Motor neuron (in vitro differentiated cells): ENCODE results near the gene COX4I1. TPM values are rescaled to one million over a fixed set of nuclear protein-coding genes. Genes with fewer than 3 reads are reported as not detected.
A peak's percentile ranks its signal among the peaks of the same experiment; 100 is the strongest.

Source experiments
- ATAC-seq, 8 experiments: fragments of 200-7000 bp; cut with Tn5 transposase; replicated peaks in 6 of 8; 2 replicates each; pipeline ENCODE4 v1.8.0; 2021; ENCODE audit warnings: mild to moderate bottlenecking in 8 of 8, moderate library complexity in 8 of 8
- H3K27ac ChIP-seq, 2 donors: fragments of 250-450 bp; sonication (Bioruptor Pico); 2 replicates each; pipeline ENCODE4 v1.9.0; 2021; ENCODE audit warnings: antibody characterized with exemption in 2 of 2, mild to moderate bottlenecking in 2 of 2, moderate library complexity in 1 of 2
- H3K4me1 ChIP-seq, 2 donors: fragments of 250-450 bp; sonication (Bioruptor Pico); replicated peaks in 1 of 2; 2 replicates each; pipeline ENCODE4 v1.6.1; 2021; ENCODE audit warnings: antibody characterized with exemption in 2 of 2, mild to moderate bottlenecking in 2 of 2, moderate library complexity in 1 of 2
- H3K4me3 ChIP-seq, 5 donors: fragments of 250-450 bp; sonication (Bioruptor Pico); 2 replicates each; pipeline ENCODE4 v1.9.0; 2021; ENCODE audit warnings: antibody characterized with exemption in 5 of 5, mild to moderate bottlenecking in 5 of 5, moderate library complexity in 4 of 5
- WGBS, 10 experiments: fragments of 450-650 bp; shearing (Covaris generic); methylation state at CpG; one replicate each; pipeline ENCODE4 v1.0.0; 2022; 5-methylcytosine and 5-hydroxymethylcytosine counted together
- in situ Hi-C, 9 experiments: fragments of 400-800 bp; cut with MboI; loops; one replicate each; pipeline ENCODE4 v1.15.0; 2021; ENCODE audit warnings: low sequenced_read_pairs in 9 of 9, low pct_unique_long_range_greater_than_20kb in 2 of 9; ENCODE audit not compliant: unreplicated experiment in 9 of 9
- total RNA-seq, 8 experiments: library from RNA; unstranded; fragments of 300-600 nt; gene quantifications; 2 replicates each; pipeline versions ENCODE4 v1.2.3 to v1.2.4, GENCODE V29; 2022

Gene COX4I1
- total RNA-seq, 8 experiments from 2014 or later, result 531 to 741 (median 580) TPM

DNA sequence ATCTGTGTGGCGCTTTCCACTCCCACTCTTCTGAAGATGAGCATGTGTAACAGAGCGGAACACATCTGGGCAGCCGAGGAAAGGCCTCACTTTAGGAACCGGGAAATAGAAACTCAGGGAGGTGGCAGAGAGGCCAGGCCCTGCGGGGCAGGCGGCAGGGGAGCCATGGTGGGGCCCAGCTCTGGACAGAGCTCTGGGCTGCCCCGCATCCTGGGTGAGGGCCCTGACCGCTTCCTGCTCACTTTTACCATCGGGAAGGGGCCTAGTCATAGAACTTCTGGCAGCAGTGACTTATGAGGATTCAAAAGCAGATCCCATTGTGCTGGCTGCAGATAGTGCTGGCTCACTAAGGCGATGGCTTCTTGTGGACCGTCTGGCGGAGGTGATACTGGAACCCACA, 22.6 kb downstream of the COX4I1 start:
- ATAC-seq, result peak in 1 of 8 experiments; percentile 2
- H3K4me3 ChIP-seq, result no peak overlapping the region
- H3K4me1 ChIP-seq, result peaks cover 2 to 5% of the 10 kb centered on the region in 2 donors
- H3K27ac ChIP-seq, result no peak overlapping the region
- WGBS, 10 experiments, result 50 to 93% (median 90%) methylated on average over 2 to 6 of the region's 12 CpGs; no CpG with 5 or more reads in 5 of the 10 experiments
- in situ Hi-C loops, result loop anchor here (5.0 to 25.0 kb wide), 7 partner anchors 163 to 700 kb away; partner anchors contain the start of gene FOXF1 (in 5 of the 9)

DNA sequence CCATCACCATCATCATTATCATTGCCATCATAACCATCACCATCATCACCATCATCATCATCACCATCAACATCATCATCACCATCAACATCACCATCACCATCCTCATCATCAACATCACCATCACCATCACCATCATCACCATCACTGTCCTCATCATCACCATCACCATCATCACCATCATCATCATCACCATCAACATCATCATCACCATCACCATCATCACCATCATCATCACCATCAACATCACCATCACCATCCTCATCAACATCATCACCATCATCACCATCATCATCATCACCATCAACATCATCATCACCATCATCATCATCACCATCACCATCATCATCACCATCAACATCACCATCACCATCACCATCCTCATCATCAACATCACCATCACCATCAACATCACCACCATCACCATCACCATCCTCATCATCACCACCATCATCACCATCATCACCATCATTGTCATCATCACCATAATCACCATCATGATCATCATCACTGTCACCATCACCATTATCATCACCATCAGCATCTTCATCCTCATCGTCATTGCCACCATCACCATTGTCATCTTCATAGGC, 23.9 kb downstream of the COX4I1 start:
- no peak overlapping the region for H3K4me3 ChIP-seq
- H3K27ac ChIP-seq, result no peak overlapping the region
- in situ Hi-C loops, result loop anchor here (5.0 to 25.0 kb wide), 7 partner anchors 161 to 699 kb away; partner anchors contain the start of gene FOXF1 (in 5 of the 9)
- H3K4me1 ChIP-seq, result peaks cover 2 to 5% of the 10 kb centered on the region in 2 donors
- WGBS, 10 experiments, result 20 to 100% (median 94%) methylated on average over 1 of the region's 1 CpG; no CpG with 5 or more reads in 2 of the 10 experiments
- ATAC-seq, result no peak

DNA sequence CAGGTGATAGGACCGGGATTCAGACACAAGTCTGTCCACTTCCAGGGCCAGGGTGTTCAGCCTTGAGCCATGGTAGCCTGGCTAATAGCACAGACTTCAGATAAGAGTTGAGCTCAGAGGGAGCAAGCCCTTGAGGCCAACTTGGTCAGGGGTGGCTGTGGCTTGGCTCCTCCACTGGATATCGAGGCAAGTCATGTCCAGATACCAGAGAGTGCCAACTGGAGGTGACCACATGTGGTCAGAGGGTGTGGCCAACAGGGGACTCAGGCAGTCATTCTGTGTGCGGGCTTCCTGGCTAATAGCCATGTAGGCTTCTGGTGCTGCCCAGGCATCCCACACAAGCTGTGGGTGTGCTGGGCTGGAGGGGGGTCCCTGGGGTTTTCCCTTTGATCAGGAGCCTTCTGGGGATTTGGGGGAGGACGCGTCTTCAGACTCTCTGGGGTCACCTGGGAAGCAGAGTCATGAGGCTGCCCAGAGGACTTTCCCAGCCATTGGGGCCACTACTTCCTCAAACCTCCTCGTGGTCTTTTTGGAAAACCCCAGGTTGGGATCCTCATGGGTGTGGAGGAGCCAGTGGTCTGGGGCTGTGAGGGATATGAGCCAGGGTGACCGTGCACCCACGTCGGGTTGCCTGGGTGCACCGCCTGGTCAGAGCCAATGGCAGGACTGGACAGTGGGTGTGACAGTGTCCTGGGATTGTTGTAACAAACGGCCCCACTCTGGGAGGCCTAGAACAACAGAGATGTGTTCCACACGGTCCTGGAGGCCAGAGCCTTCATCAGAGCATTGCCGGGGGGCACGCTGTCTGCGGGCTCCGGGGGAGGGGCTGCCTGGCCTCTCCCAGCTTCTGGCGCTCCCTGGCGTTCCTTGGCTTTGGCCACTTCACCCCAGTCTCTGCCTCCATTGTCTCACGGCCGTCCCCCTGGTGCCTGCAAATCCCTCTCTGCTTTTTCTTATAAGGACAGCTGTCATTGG, 25.0 kb downstream of the COX4I1 start:
- peaks cover 2 to 5% of the 10 kb centered on the region in 2 donors for H3K4me1 ChIP-seq
- no peak for ATAC-seq
- in situ Hi-C loops, result loop anchor here (5.0 to 25.0 kb wide), 7 partner anchors 160 to 698 kb away; partner anchors contain the start of gene FOXF1 (in 5 of the 9)
- WGBS, 10 experiments, result 27 to 92% (median 79%) methylated on average over 1 to 6 of the region's 20 CpGs; no CpG with 5 or more reads in 4 of the 10 experiments
- no peak overlapping the region for H3K27ac ChIP-seq
- no peak overlapping the region for H3K4me3 ChIP-seq

DNA sequence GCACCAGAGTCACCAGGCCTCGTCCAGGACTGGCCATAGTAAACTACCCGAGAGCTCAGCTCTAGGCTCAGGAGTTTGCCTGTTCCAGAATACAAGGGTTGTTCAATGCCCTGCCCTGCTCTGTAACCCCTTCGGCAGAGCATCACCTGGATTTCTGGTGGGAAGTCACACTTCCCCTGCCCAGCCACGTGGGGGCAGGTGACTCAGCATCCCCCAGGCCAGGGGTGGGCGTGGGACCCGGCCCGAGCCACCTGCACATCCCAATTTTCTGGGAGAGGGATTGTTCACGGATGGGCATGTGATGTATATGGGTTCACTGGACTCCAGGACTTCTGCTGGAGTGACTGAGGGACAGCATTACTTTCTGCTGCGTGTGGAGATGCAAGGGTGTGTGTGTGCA, 25.8 kb downstream of the COX4I1 start:
- WGBS, 10 experiments, result 0 to 100% (median 80%) methylated on average over 1 to 2 of the region's 9 CpGs; no CpG with 5 or more reads in 4 of the 10 experiments
- peaks cover 2 to 5% of the 10 kb centered on the region in 2 donors for H3K4me1 ChIP-seq
- no peak overlapping the region for H3K4me3 ChIP-seq
- H3K27ac ChIP-seq, result no peak overlapping the region
- no peak for ATAC-seq
- in situ Hi-C loops, result loop anchor here in 6 of 9 experiments (10.0 to 25.0 kb wide), 4 partner anchors 159 to 689 kb away; partner anchors contain the start of gene FOXF1 (in 1 of the 6)

DNA sequence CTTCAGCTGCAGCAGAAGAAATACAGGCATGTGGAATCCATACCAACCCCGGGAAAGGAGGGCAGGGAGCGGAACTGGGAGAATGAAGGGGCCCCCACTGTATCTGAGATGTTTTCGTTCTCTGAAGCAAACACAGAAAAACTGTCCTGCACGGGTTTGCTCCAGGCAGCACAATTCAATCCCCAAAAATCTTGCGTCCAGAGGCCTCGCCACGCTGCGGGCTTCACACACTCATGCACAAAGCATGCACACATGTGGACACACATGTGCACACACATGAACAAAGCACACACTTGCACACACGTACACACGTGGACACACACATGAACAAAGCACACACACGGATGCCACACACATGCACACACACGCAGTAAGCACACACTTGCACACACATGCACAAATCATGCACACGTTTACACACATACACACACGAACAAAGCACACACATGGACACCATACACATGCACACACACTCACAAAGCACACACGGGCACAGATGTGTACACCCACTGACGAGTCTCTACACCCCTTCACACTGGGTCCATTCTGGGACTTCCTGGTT, 27.3 kb downstream of the COX4I1 start:
- peaks cover 0 to 3% of the 10 kb centered on the region in 2 donors for H3K4me1 ChIP-seq
- no peak overlapping the region for H3K27ac ChIP-seq
- in situ Hi-C loops, result loop anchor here in 6 of 9 experiments (10.0 to 25.0 kb wide), 4 partner anchors 158 to 688 kb away; partner anchors contain the start of gene FOXF1 (in 1 of the 6)
- no peak for ATAC-seq
- no peak overlapping the region for H3K4me3 ChIP-seq
- 8 to 89% (median 78%) methylated on average over 2 to 10 of the region's 16 CpGs; no CpG with 5 or more reads in 2 of the 10 experiments for WGBS, 10 experiments

DNA sequence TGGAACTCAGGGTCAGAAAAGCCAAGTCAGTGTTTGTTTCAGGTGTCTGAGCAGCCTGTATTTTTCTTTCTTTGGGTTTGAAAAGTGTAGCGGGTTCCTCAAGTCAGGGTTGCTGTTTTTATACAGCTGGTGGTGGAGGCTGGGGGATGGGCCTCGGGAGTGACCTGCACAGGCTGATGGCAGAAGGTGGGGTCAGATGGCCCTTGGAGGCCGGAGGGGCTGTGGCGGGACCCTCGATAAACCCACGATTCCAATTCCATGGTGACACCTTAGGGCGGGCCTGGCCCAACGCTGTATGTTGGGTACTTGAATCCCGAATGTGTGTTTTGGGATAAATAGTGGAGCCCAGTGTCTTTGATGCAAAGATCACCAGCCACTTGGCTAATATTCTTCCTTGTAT, 28.7 kb downstream of the COX4I1 start:
- Histone ChIP-seq H3K27ac (no peak overlapping the region), H3K4me1 (no peaks in the 10 kb centered on the region), H3K4me3 (no peak overlapping the region)
- in situ Hi-C loops, result loop anchor here in 6 of 9 experiments (10.0 to 25.0 kb wide), 4 partner anchors 157 to 687 kb away; partner anchors contain the start of gene FOXF1 (in 1 of the 6)
- 30 to 90% (median 71%) methylated on average over 1 to 7 of the region's 9 CpGs; no CpG with 5 or more reads in 2 of the 10 experiments for WGBS, 10 experiments
- no peak for ATAC-seq

DNA sequence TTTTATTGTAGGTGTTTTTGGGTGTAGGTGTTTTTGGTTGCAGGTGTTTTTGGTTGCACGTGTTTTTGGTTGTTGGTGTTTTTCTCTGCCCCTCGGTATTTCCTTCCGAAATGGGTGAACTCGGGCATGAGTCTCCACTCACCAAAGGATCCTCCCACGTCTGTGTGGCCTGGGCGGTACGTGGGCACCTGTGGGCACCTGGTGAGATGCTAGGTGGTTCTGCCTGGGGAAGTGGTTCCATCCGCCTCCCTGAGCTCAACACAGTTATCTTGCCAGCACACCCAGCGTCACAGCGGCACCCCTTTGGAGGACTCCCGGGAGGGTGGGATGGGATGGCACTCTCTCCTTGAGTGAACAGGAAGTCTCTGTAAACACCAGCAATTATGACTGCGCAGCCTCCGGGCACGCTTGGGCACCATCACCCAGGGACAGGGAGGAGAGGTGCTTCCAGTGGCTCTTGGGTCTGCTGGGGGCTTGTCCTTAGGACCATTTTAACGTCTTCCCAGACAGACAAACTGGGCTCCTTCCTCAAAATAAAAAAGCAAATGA, 29.8 kb downstream of the COX4I1 start:
- WGBS, 10 experiments, result 20 to 80% (median 50%) methylated on average over 1 to 4 of the region's 15 CpGs; no CpG with 5 or more reads in 5 of the 10 experiments
- ATAC-seq, result no peak
- no peaks in the 10 kb centered on the region for H3K4me1 ChIP-seq
- no peak overlapping the region for H3K27ac ChIP-seq
- in situ Hi-C loops, result loop anchor here in 6 of 9 experiments (10.0 to 25.0 kb wide), 4 partner anchors 156 to 686 kb away; partner anchors contain the start of gene FOXF1 (in 1 of the 6)
- no peak overlapping the region for H3K4me3 ChIP-seq

DNA sequence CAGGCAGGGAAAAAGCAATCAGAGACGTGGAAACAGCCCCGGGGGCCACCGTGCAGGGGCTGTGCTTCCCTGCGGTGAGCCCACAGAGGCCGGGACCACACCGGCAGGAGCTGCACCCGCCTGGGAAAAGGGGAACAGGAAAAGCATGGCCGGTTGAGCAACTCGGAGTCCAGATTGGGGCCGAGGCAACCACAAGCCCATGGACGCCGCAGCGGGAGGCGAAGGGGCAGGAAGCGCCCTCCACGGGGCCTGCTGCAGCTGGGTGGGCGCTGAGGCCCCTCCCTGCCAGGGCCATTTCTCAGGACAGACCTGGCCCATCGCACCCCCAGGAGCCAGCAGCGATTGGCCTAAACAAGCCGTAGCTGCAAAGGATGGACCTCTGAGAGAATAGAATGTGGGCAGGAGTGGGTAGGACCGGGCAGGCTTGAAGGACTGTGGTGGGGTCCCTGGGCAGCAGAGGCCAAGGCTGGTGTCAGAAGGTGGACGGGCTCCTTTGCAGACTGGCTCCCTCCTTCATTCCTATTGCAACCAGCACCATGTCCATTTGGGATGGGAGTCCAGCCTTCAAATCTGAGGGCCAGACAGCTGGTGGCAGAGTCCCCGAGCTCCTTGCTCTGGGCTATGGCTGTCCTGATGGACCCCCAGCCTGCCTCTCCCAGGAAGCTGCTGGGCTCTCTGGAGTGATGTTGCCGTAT, 30.4 kb downstream of the COX4I1 start:
- WGBS, 10 experiments, result 53 to 100% (median 71%) methylated on average over 3 to 8 of the region's 24 CpGs; no CpG with 5 or more reads in 5 of the 10 experiments
- in situ Hi-C loops, result loop anchor here in 6 of 9 experiments (10.0 to 25.0 kb wide), 4 partner anchors 155 to 685 kb away; partner anchors contain the start of gene FOXF1 (in 1 of the 6)
- no peak overlapping the region for H3K27ac ChIP-seq
- ATAC-seq, result no peak
- H3K4me3 ChIP-seq, result no peak overlapping the region
- no peaks in the 10 kb centered on the region for H3K4me1 ChIP-seq

DNA sequence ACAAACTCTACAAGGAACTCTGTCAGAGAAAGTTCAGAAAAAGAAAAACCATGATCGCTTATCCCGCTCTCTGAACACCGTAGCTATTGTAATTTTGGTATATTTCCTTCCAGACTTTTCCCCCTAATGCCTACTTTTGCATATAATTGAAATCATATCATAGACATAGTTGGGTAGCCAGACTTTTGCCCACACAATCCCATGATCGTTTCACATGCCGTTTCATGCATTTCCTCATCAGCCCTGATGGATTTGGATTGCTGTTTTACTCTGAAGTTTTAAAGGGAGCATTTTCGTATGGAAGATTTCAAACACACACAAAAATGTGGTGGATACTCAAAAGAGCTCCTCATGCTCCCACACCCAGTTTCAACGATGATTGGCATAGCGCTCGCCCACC, 31.3 kb downstream of the COX4I1 start:
- no peak overlapping the region for H3K4me3 ChIP-seq
- no peak overlapping the region for H3K27ac ChIP-seq
- H3K4me1 ChIP-seq, result no peaks in the 10 kb centered on the region
- in situ Hi-C loops, result loop anchor here in 1 of 9 experiments (25.0 kb wide), 1 partner anchor 181 kb away; no protein-coding TSS in a partner anchor
- 42 to 92% (median 77%) methylated on average over 3 to 9 of the region's 9 CpGs; no CpG with 5 or more reads in 1 of the 10 experiments for WGBS, 10 experiments
- ATAC-seq, result no peak

DNA sequence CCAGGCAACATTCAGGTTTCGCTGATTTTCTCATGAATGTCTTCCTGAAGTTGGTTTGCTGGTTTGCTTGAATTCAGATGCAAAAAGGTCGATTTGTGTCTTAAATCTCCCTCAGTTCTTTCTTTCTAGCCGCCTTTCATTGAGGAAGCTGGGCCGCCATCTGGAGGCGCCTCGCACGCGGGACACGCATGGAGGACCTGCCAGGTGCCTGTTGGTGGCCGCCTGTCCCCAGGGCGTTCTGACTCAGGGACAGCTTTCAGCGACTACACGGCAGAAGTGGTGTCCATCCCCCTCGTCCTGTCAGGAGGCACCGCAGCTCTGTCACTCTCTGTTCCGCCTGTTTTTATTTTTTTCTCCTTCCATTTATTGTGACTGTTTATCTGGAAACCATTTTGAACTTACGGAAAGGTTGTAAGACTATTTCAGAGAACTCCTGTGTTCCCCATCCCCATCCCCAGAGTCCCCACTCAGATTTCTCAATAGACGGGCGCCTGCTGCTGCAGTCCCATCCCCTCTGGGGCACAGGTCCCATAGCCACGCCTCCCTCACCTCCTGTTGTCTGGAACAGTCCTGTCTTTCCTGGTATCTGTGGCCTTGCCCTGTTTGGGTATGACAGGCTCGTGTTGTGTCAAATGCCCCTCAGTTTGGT, 33.2 kb downstream of the COX4I1 start:
- 40 to 100% (median 60%) methylated on average over 1 to 13 of the region's 21 CpGs for WGBS, 10 experiments
- Histone ChIP-seq H3K4me1 (no peaks in the 10 kb centered on the region), H3K4me3 (no peak overlapping the region), H3K27ac (no peak overlapping the region)
- no peak for ATAC-seq
- in situ Hi-C loops, result loop anchor here in 1 of 9 experiments (25.0 kb wide), 1 partner anchor 180 kb away; no protein-coding TSS in a partner anchor

DNA sequence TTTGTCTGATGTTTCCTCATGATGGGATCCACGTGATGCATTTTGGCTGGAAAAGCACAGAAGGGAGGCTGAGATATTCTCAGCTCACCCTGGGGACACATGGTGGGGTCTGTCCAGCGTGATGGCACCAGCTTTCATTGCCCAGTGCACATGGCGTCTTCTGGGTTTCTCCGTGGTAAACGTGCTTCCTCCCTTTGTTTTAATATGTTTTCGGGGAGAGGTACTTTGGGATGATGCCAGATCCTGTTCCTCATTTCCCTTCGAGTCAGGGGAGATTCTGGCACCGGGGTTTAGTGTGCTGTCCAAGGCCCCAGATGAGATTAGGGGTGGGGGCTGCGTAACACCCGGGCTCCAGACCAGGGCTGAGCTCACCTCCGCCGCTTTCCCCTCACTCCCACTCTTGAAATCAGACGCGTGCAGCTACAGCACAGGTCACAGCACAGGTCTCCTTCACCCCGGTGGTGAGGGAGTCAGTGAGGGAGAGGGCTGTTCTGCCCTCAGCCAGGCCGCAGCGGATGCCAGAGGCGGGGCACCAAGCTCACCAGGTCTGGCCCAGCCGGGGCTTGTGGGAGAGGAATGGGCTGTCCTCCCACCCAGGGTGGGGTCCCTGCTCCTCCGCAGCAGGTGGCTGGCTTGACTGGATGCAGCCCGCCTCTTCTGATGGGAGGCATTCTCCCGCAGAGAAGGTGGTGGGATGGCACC, 33.9 kb downstream of the COX4I1 start:
- no peaks in the 10 kb centered on the region for H3K4me1 ChIP-seq
- ATAC-seq, result no peak
- H3K27ac ChIP-seq, result no peak overlapping the region
- in situ Hi-C loops, result loop anchor here in 1 of 9 experiments (25.0 kb wide), 1 partner anchor 179 kb away; no protein-coding TSS in a partner anchor
- no peak overlapping the region for H3K4me3 ChIP-seq
- 27 to 89% (median 63%) methylated on average over 1 to 17 of the region's 22 CpGs; no CpG with 5 or more reads in 2 of the 10 experiments for WGBS, 10 experiments
